H1 (cell line): ENCODE data around the gene TINAG. TPM values are rescaled to one million over a fixed set of nuclear protein-coding genes. Genes with fewer than 3 reads are reported as not detected.

Experiments
- CBX8 ChIP-seq: fragments of 300-800, 300-1000 bp; sonication (generic); IDR thresholded peaks from 2 replicates; pipeline ENCODE4 v1.7.1; 2016; ENCODE audit warnings: low read depth, low read length, borderline replicate concordance
- CHD7 ChIP-seq: fragments of 300-600 bp; sonication (generic); IDR thresholded peaks from 2 replicates; pipeline ENCODE4 v1.7.1; 2012; ENCODE audit warnings: low read length, moderate library complexity, mild to moderate bottlenecking, inconsistent platforms; ENCODE audit not compliant: insufficient replicate concordance
- EZH2 ChIP-seq: fragments of 200-600 bp; sonication (generic); IDR thresholded peaks from 2 replicates; pipeline ENCODE4 v1.7.1; 2012; ENCODE audit warnings: low read depth, mild to moderate bottlenecking, moderate library complexity, low read length, inconsistent platforms; ENCODE audit not compliant: severe bottlenecking
- FOSL1 ChIP-seq: IDR thresholded peaks from 2 replicates; pipeline ENCODE4 v1.6.1; 2011; ENCODE audit warnings: mild to moderate bottlenecking, low read depth, low read length, moderate library complexity; ENCODE audit not compliant: insufficient read depth
- GABPA ChIP-seq: IDR thresholded peaks from 2 replicates; pipeline ENCODE4 v1.6.1; 2011; ENCODE audit warnings: mild to moderate bottlenecking, low read length, moderate library complexity, borderline replicate concordance; ENCODE audit not compliant: insufficient read depth
- HDAC2 ChIP-seq, 2 experiments: fragments of 300-600 bp in 1 of 2; sonication (generic) in 1 of 2; IDR thresholded peaks; 2 replicates each; pipeline ENCODE4 v1.6.1; 2011 to 2012; ENCODE audit warnings: low read depth in 2 of 2, low read length in 2 of 2, mild to moderate bottlenecking in 2 of 2, moderate library complexity in 2 of 2, borderline replicate concordance in 1 of 2, inconsistent platforms in 1 of 2
- JUN ChIP-seq: IDR thresholded peaks from 2 replicates; pipeline ENCODE4 v1.6.1; 2011; ENCODE audit warnings: low read depth, mild to moderate bottlenecking, improper control_type of control experiment, low read length
- KDM4A ChIP-seq: IDR thresholded peaks from one replicate; pipeline ENCODE4 v1.7.1; 2012; ENCODE audit warnings: low read depth, mild to moderate bottlenecking, moderate library complexity, low read length, inconsistent platforms; ENCODE audit not compliant: severe bottlenecking
- SP4 ChIP-seq: IDR thresholded peaks from 2 replicates; pipeline ENCODE4 v1.6.1; 2012; ENCODE audit warnings: low read length, inconsistent platforms
- SRF ChIP-seq: IDR thresholded peaks from 2 replicates; pipeline ENCODE4 v1.6.1; 2011; ENCODE audit warnings: mild to moderate bottlenecking, low read depth, low read length, moderate library complexity
- polyA plus RNA-seq, 7 experiments: library from polyadenylated mRNA; depleted of rRNA in 3 of 7; stranded (reverse) in 5 of 7; unstranded in 2 of 7; fragments of >200 nt in 5 of 7; fragments of 200-250 nt in 2 of 7; gene quantifications; 1 replicate in 5 of 7; 2 replicates in 1 of 7; 4 replicates in 1 of 7; pipeline versions ENCODE4 v1.2.1 to v1.2.3, GENCODE V29; 2011 to 2013; ENCODE audit warnings: missing spikeins in 2 of 7, mixed read lengths in 2 of 7
- total RNA-seq: library from RNA; stranded (reverse); fragmentation: NEBNext Ultra II Directional; extraction: Animal tissue kit (Norgen Biotek cat#: 25700); gene quantifications from 2 replicates; pipeline ENCODE4 v1.2.1, GENCODE V29; 2021

TINAG gene
- total and polyA plus RNA-seq, 2 of the 8 experiments (the other 6 are each of a cell fraction or from before 2014, with no cell fraction given), result not detected

- TF ChIP-seq HDAC2 (IDR thresholded peaks at IDR 0.05; ENCODE audit: borderline replicate concordance in 1 of 2, low read depth in 2 of 2, low read length in 2 of 2) (no peak), SP4 (no peak), KDM4A (no peak), CBX8 (no peak), SRF (no peak), FOSL1 (no peak), CHD7 (no peak), EZH2 (no peak), JUN (no peak), GABPA (no peak)
Measured at GRCh38 chr6:54299542-54300269, 8.5 kb upstream of the TINAG start (continued).
